ENCODE results near the gene HIRIP3. TPM values are rescaled to one million over a fixed set of nuclear protein-coding genes. Genes with fewer than 3 reads are reported as not detected.
"Not testable (repeated sequence)": the region's sequence is repeated elsewhere in the genome, so short reads cannot be mapped to it uniquely, and the experiment has no call there.

HIRIP3 gene
- total RNA-seq, 1 donor from 2014 or later: 4.7 TPM

- no peak within 1 kb of the TSS for H3K4me3 Mint-ChIP-seq
Observed at GRCh38 chr16:30022887-30023286, 27.5 kb upstream of the HIRIP3 start, which contains the start of gene C16orf92. C16orf92 (plus strand) TSS chr16:30023198; CDS start chr16:30023341, 143 bp downstream.

DNA sequence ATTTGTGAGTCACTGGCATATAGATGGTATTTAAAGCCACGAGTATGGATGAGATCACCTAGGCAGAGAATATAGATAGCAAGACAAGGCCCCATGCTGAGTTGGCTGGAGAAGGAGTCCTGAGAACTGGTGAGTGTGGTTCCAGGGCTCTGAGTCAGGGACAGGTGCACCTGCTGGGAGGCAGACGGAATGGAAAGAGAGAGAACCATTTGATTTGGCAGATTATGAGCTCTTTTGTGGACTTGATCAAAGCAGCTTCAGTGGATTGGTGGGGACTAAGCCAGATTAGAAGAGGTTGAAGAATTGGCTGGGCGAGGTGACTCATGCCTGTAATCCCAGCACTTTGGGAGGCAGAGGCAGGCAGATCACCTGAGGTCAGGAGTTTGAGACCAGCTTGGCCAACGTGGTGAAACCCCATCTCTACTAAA lies 23.3 kb upstream of the HIRIP3 start:
- Mint-ChIP-seq H3K27me3 (ENCODE audit: insufficient read depth, low read depth) (peaks cover 16% of the 10 kb centered on the region), H3K4me3 (no peak overlapping the region), H3K9me3 (no peaks in the 10 kb centered on the region), H3K4me1 (peaks cover 3% of the 10 kb centered on the region), H3K27ac (no peak overlapping the region), H3K36me3 (no peaks in the 10 kb centered on the region)
- no peaks in the 10 kb centered on the region for H3K79me2 ChIP-seq (ENCODE audit: low read depth)
- H3K27ac ChIP-seq: no peak overlapping the region
- no peaks in the 10 kb centered on the region for H3K36me3 ChIP-seq
- no peaks in the 10 kb centered on the region for H3K4me1 ChIP-seq
- no peak overlapping the region for H3K9ac ChIP-seq
- H3K4me3 ChIP-seq: no peak overlapping the region
- H3K27me3 ChIP-seq: peaks cover 8% of the 10 kb centered on the region
- no peak overlapping the region for H3K4me2 ChIP-seq
- no peaks in the 10 kb centered on the region for H3F3A ChIP-seq (ENCODE audit: low read depth)
- H4K20me1 ChIP-seq (ENCODE audit: low read depth): no peaks in the 10 kb centered on the region
- DNase-seq (ENCODE audit: low spot score): no peak
- no peak overlapping the region for H2AFZ ChIP-seq (replicated peaks)
- TF ChIP-seq EZH2phosphoT487 (IDR thresholded peaks at IDR 0.05) (no peak), EZH2 (IDR thresholded peaks at IDR 0.05) (no peak)
- TF ChIP-seq, protein P1, sequence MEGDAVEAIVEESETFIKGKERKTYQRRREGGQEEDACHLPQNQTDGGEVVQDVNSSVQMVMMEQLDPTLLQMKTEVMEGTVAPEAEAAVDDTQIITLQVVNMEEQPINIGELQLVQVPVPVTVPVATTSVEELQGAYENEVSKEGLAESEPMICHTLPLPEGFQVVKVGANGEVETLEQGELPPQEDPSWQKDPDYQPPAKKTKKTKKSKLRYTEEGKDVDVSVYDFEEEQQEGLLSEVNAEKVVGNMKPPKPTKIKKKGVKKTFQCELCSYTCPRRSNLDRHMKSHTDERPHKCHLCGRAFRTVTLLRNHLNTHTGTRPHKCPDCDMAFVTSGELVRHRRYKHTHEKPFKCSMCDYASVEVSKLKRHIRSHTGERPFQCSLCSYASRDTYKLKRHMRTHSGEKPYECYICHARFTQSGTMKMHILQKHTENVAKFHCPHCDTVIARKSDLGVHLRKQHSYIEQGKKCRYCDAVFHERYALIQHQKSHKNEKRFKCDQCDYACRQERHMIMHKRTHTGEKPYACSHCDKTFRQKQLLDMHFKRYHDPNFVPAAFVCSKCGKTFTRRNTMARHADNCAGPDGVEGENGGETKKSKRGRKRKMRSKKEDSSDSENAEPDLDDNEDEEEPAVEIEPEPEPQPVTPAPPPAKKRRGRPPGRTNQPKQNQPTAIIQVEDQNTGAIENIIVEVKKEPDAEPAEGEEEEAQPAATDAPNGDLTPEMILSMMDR (IDR thresholded peaks at IDR 0.05): no peak
- H3K9me3 ChIP-seq (ENCODE audit: low read depth): no peaks in the 10 kb centered on the region

More at GRCh38 chr16:30022887-30023286, 27.5 kb upstream of the HIRIP3 start, which contains the start of gene C16orf92:
- H3K27ac Mint-ChIP-seq: no peak within 1 kb of the TSS
- Histone ChIP-seq H3K9ac (no peak within 1 kb of the TSS), H3K27ac (no peak within 1 kb of the TSS), H3K4me2 (no peak within 1 kb of the TSS), H3F3A (ENCODE audit: low read depth) (no peaks in the 10 kb centered on the region), H3K9me3 (ENCODE audit: low read depth) (no peaks in the 10 kb centered on the region), H3K4me1 (peaks cover under 1% of the 10 kb centered on the region), H2AFZ (replicated peaks) (no peak within 1 kb of the TSS), H3K27me3 (peaks cover 8% of the 10 kb centered on the region), H3K4me3 (no peak within 1 kb of the TSS), H3K36me3 (no peaks in the 10 kb centered on the region), H3K79me2 (ENCODE audit: low read depth) (no peaks in the 10 kb centered on the region), H4K20me1 (ENCODE audit: low read depth) (peaks cover 12% of the 10 kb centered on the region)
- TF ChIP-seq EZH2phosphoT487 (IDR thresholded peaks at IDR 0.05) (no peak), EZH2 (IDR thresholded peaks at IDR 0.05) (no peak)
- TF ChIP-seq, protein P1 (IDR thresholded peaks at IDR 0.05): no peak
- H3K9me3 Mint-ChIP-seq: no peaks in the 10 kb centered on the region
- no peaks in the 10 kb centered on the region for H3K36me3 Mint-ChIP-seq
- peaks cover 9% of the 10 kb centered on the region for H3K4me1 Mint-ChIP-seq
- no peak for DNase-seq (ENCODE audit: low spot score)
- peaks cover 20% of the 10 kb centered on the region for H3K27me3 Mint-ChIP-seq (ENCODE audit: insufficient read depth, low read depth)

DNA sequence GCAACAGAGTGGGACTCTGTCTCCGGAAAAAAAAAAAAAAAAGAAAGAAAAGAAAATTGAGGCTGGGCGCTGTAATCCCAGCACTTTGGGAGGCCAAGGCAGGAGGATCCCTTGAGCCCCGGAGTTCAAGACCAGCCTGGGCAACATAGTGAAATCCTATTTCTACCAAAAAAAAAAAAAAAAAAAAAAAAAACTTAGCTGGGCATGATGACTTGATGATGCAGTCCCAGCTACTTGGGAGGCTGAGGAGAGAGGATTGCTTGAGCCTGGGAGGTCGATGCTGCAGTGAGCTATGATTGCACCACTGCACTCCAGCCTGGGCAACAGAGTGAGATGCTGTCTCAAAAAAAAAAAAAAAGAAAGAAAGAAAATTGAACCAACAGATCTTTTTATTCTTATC lies 22.5 kb upstream of the HIRIP3 start:
- not testable (repeated sequence) for H3K4me2 ChIP-seq; H4K20me1 ChIP-seq (ENCODE audit: low read depth); H3K9ac ChIP-seq; H2AFZ ChIP-seq (replicated peaks); H3K4me1 Mint-ChIP-seq; H3K9me3 Mint-ChIP-seq; H3K79me2 ChIP-seq (ENCODE audit: low read depth); H3K9me3 ChIP-seq (ENCODE audit: low read depth); H3K4me3 Mint-ChIP-seq; H3K4me1 ChIP-seq; H3K36me3 ChIP-seq; H3K27ac Mint-ChIP-seq; H3K36me3 Mint-ChIP-seq; DNase-seq (ENCODE audit: low spot score); H3F3A ChIP-seq (ENCODE audit: low read depth); H3K27me3 ChIP-seq; H3K27ac ChIP-seq; H3K4me3 ChIP-seq
- H3K27me3 Mint-ChIP-seq (ENCODE audit: insufficient read depth, low read depth): peaks cover 16% of the 10 kb centered on the region

DNA sequence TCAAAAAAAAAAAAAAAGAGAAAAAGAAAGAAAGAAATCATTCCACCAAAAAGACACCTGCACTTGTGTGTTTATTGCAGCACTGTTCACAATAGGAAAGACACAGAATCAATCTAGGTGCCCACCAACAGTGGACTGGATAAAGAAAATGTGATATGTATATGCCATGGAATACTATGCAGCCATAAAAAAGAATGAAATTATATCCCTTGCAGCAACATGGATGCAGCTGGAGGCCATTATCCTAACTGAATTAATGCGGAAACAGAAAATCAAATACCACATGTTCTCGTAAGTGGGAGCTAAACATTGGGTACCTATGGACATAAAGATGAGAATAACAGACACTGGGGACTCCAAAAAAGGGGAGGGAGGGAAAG lies 21.9 kb upstream of the HIRIP3 start:
- Histone ChIP-seq H4K20me1 (ENCODE audit: low read depth) (no peaks in the 10 kb centered on the region), H3K9ac (no peak overlapping the region), H2AFZ (replicated peaks) (no peak overlapping the region), H3K27ac (no peak overlapping the region), H3K4me2 (no peak overlapping the region), H3F3A (ENCODE audit: low read depth) (peaks cover 1% of the 10 kb centered on the region), H3K4me3 (no peak overlapping the region), H3K27me3 (peaks cover 14% of the 10 kb centered on the region), H3K36me3 (no peaks in the 10 kb centered on the region), H3K79me2 (ENCODE audit: low read depth) (no peaks in the 10 kb centered on the region), H3K9me3 (ENCODE audit: low read depth) (no peaks in the 10 kb centered on the region), H3K4me1 (peaks cover under 1% of the 10 kb centered on the region)
- H3K9me3 Mint-ChIP-seq: no peaks in the 10 kb centered on the region
- peak overlapping the region; percentile 51 for H3K4me3 Mint-ChIP-seq
- H3K27ac Mint-ChIP-seq: no peak overlapping the region
- peaks cover 16% of the 10 kb centered on the region for H3K27me3 Mint-ChIP-seq (ENCODE audit: insufficient read depth, low read depth)
- no peak for DNase-seq (ENCODE audit: low spot score)
- H3K36me3 Mint-ChIP-seq: no peaks in the 10 kb centered on the region
- H3K4me1 Mint-ChIP-seq: peaks cover 3% of the 10 kb centered on the region
- TF ChIP-seq EZH2 (IDR thresholded peaks at IDR 0.05): no peak
- TF ChIP-seq, protein P1 (IDR thresholded peaks at IDR 0.05): no peak
- TF ChIP-seq EZH2phosphoT487 (IDR thresholded peaks at IDR 0.05): no peak
